ENCODE data around the gene SPRING1.

Gene SPRING1

DNA sequence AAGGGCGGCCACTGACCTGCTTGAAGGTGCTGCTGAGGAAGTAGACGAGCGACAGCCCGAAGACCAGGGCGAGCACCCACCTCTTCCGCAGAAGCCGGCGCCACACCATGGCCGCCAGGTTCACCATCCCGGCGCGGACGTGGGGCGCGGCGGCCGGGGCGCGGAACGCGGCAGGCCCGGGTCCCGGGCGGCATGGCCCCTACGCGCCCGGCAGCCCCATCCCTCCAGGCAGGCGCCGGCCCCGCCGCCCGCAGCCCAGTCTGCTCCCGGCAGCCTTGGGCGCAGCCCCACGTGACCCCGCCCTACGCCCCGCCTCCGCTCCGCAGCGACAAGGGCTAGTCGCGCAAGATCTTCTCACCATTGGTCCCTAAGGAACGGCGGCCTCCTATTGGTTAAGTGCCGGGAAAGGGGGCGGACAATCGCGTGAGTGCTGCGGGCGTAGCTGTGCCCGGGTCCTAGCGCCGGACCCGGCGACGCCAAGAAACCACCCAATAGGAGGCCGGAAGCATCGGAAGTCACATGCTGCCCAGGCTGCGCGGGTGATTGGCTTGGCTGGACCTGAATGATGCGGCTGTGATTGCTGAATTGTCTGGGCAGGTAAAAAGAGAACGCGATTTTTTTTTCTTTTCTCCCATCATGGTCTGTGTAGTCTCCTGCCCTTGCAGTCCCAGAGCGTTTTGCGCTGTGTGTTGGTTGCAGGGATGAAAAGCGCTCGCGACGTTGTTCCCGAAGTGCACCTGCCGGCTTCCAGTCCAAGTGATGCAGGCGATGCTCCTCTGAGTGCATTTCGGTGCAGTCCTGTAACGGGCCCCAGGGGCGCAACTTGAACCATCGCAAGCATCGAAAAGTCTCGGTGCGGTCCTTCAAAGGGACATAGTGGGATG lies at the start of gene SPRING1, which contains the start of gene RNFT2 (continued):
- TF ChIP-seq, protein P1, sequence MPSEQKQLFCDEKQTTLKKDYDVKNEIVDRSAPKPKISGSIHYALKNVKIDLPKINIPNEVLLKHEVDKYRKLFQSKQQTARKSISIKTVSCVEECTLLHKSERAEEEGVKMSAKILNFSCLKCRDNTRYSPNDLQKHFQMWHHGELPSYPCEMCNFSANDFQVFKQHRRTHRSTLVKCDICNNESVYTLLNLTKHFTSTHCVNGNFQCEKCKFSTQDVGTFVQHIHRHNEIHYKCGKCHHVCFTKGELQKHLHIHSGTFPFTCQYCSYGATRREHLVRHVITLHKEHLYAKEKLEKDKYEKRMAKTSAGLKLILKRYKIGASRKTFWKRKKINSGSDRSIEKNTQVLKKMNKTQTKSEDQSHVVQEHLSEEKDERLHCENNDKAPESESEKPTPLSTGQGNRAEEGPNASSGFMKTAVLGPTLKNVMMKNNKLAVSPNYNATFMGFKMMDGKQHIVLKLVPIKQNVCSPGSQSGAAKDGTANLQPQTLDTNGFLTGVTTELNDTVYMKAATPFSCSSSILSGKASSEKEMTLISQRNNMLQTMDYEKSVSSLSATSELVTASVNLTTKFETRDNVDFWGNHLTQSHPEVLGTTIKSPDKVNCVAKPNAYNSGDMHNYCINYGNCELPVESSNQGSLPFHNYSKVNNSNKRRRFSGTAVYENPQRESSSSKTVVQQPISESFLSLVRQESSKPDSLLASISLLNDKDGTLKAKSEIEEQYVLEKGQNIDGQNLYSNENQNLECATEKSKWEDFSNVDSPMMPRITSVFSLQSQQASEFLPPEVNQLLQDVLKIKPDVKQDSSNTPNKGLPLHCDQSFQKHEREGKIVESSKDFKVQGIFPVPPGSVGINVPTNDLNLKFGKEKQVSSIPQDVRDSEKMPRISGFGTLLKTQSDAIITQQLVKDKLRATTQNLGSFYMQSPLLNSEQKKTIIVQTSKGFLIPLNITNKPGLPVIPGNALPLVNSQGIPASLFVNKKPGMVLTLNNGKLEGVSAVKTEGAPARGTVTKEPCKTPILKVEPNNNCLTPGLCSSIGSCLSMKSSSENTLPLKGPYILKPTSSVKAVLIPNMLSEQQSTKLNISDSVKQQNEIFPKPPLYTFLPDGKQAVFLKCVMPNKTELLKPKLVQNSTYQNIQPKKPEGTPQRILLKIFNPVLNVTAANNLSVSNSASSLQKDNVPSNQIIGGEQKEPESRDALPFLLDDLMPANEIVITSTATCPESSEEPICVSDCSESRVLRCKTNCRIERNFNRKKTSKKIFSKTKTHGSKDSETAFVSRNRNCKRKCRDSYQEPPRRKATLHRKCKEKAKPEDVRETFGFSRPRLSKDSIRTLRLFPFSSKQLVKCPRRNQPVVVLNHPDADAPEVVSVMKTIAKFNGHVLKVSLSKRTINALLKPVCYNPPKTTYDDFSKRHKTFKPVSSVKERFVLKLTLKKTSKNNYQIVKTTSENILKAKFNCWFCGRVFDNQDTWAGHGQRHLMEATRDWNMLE (tag by site-specific recombination; conservative IDR thresholded peaks at IDR 0.05; ENCODE audit: low read depth), result peak; percentile 62
- TF ChIP-seq, protein P2, sequence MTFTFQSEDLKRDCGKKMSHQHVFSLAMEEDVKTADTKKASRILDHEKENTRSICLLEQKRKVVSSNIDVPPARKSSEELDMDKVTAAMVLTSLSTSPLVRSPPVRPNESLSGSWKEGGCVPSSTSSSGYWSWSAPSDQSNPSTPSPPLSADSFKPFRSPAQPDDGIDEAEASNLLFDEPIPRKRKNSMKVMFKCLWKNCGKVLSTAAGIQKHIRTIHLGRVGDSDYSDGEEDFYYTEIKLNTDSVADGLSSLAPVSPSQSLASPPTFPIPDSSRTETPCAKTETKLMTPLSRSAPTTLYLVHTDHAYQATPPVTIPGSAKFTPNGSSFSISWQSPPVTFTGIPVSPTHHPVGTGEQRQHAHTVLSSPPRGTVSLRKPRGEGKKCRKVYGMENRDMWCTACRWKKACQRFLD (tag by site-specific recombination; IDR thresholded peaks at IDR 0.05), result no peak
- TF ChIP-seq ZNF830 (tag by site-specific recombination; IDR thresholded peaks at IDR 0.05; ENCODE audit: low read depth) (no peak), ZNF660 (tag by site-specific recombination; IDR thresholded peaks at IDR 0.05) (0 out of 2 replicates have a peak, but pooled peaks have one; percentile 55), ZFHX2 (tag by site-specific recombination; conservative IDR thresholded peaks at IDR 0.05) (peak; percentile 91), ZSCAN23 (tag by site-specific recombination; IDR thresholded peaks at IDR 0.05) (no peak), ZNF768 (tag by site-specific recombination; IDR thresholded peaks at IDR 0.05) (no peak), ZNF423 (tag by site-specific recombination; IDR thresholded peaks at IDR 0.05) (no peak), ZNF776 (tag by site-specific recombination; IDR thresholded peaks at IDR 0.05; ENCODE audit: borderline replicate concordance) (no peak), ZFP69B (tag by site-specific recombination; IDR thresholded peaks at IDR 0.05) (peak; percentile 55; the same call in 1 of the 2 replicates), ZNF2 (tag by site-specific recombination; IDR thresholded peaks at IDR 0.05) (peak; percentile 86), KLF9 (tag by site-specific recombination; IDR thresholded peaks at IDR 0.05; ENCODE audit: low read depth) (peak; percentile 57), SP3 (tag by site-specific recombination; IDR thresholded peaks at IDR 0.05) (peak; percentile 97), RBAK (tag by site-specific recombination; IDR thresholded peaks at IDR 0.05) (no peak)
- TF ChIP-seq, protein P3, sequence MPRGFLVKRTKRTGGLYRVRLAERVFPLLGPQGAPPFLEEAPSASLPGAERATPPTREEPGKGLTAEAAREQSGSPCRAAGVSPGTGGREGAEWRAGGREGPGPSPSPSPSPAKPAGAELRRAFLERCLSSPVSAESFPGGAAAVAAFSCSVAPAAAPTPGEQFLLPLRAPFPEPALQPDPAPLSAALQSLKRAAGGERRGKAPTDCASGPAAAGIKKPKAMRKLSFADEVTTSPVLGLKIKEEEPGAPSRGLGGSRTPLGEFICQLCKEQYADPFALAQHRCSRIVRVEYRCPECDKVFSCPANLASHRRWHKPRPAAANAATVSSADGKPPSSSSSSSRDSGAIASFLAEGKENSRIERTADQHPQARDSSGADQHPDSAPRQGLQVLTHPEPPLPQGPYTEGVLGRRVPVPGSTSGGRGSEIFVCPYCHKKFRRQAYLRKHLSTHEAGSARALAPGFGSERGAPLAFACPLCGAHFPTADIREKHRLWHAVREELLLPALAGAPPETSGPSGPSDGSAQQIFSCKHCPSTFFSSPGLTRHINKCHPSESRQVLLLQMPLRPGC (tag by site-specific recombination; IDR thresholded peaks at IDR 0.05), result 0 out of 2 replicates have a peak, but pooled peaks have one; percentile 17
- TF ChIP-seq, protein P4, sequence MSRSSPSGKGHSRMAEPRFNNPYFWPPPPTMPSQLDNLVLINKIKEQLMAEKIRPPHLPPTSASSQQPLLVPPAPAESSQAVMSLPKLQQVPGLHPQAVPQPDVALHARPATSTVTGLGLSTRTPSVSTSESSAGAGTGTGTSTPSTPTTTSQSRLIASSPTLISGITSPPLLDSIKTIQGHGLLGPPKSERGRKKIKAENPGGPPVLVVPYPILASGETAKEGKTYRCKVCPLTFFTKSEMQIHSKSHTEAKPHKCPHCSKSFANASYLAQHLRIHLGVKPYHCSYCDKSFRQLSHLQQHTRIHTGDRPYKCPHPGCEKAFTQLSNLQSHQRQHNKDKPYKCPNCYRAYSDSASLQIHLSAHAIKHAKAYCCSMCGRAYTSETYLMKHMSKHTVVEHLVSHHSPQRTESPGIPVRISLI (tag by site-specific recombination; IDR thresholded peaks at IDR 0.05), result peak; percentile 89
- TF ChIP-seq, protein P5, sequence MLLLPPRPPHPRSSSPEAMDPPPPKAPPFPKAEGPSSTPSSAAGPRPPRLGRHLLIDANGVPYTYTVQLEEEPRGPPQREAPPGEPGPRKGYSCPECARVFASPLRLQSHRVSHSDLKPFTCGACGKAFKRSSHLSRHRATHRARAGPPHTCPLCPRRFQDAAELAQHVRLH (tag by site-specific recombination; IDR thresholded peaks at IDR 0.05), result peak; percentile 42; the same call in 1 of the 2 replicates
- TF ChIP-seq, protein P6, sequence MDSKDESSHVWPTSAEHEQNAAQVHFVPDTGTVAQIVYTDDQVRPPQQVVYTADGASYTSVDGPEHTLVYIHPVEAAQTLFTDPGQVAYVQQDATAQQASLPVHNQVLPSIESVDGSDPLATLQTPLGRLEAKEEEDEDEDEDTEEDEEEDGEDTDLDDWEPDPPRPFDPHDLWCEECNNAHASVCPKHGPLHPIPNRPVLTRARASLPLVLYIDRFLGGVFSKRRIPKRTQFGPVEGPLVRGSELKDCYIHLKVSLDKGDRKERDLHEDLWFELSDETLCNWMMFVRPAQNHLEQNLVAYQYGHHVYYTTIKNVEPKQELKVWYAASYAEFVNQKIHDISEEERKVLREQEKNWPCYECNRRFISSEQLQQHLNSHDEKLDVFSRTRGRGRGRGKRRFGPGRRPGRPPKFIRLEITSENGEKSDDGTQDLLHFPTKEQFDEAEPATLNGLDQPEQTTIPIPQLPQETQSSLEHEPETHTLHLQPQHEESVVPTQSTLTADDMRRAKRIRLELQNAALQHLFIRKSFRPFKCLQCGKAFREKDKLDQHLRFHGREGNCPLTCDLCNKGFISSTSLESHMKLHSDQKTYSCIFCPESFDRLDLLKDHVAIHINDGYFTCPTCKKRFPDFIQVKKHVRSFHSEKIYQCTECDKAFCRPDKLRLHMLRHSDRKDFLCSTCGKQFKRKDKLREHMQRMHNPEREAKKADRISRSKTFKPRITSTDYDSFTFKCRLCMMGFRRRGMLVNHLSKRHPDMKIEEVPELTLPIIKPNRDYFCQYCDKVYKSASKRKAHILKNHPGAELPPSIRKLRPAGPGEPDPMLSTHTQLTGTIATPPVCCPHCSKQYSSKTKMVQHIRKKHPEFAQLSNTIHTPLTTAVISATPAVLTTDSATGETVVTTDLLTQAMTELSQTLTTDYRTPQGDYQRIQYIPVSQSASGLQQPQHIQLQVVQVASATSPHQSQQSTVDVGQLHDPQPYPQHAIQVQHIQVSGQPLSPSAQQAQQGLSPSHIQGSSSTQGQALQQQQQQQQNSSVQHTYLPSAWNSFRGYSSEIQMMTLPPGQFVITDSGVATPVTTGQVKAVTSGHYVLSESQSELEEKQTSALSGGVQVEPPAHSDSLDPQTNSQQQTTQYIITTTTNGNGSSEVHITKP (tag by site-specific recombination; IDR thresholded peaks at IDR 0.05), result peak; percentile 66
- TF ChIP-seq, protein P7, sequence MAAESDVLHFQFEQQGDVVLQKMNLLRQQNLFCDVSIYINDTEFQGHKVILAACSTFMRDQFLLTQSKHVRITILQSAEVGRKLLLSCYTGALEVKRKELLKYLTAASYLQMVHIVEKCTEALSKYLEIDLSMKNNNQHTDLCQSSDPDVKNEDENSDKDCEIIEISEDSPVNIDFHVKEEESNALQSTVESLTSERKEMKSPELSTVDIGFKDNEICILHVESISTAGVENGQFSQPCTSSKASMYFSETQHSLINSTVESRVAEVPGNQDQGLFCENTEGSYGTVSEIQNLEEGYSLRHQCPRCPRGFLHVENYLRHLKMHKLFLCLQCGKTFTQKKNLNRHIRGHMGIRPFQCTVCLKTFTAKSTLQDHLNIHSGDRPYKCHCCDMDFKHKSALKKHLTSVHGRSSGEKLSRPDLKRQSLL (tag by site-specific recombination; IDR thresholded peaks at IDR 0.05), result no peak
- TF ChIP-seq, protein P8, sequence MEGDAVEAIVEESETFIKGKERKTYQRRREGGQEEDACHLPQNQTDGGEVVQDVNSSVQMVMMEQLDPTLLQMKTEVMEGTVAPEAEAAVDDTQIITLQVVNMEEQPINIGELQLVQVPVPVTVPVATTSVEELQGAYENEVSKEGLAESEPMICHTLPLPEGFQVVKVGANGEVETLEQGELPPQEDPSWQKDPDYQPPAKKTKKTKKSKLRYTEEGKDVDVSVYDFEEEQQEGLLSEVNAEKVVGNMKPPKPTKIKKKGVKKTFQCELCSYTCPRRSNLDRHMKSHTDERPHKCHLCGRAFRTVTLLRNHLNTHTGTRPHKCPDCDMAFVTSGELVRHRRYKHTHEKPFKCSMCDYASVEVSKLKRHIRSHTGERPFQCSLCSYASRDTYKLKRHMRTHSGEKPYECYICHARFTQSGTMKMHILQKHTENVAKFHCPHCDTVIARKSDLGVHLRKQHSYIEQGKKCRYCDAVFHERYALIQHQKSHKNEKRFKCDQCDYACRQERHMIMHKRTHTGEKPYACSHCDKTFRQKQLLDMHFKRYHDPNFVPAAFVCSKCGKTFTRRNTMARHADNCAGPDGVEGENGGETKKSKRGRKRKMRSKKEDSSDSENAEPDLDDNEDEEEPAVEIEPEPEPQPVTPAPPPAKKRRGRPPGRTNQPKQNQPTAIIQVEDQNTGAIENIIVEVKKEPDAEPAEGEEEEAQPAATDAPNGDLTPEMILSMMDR (tag by site-specific recombination; IDR thresholded peaks at IDR 0.05), result peak; percentile 49; the same call in 1 of the 2 replicates
